Tibial nerve (tissue), 4 donors: ENCODE data around the gene RRM1.

Experiments used
- EP300 ChIP-seq, 2 donors: sonication (generic); formaldehyde crosslinking; IDR thresholded peaks; one replicate each; pipeline ENCODE4 v1.6.1; 2017; ENCODE audit warnings: antibody characterized with exemption in 2 of 2, mild to moderate bottlenecking in 1 of 2
- POLR2A ChIP-seq, 2 donors: fragments of 450-650 bp; IDR thresholded peaks; one replicate each; pipeline ENCODE4 v1.6.1; 2017; ENCODE audit warnings: antibody characterized with exemption in 2 of 2, mild to moderate bottlenecking in 2 of 2, moderate library complexity in 2 of 2
- TF ChIP-seq, protein P1 (sequence below), 5 experiments: fragments of 200-600 bp in 3 of 5; fragments of 450-650 bp in 2 of 5; sonication (generic) in 3 of 5; IDR thresholded peaks; one replicate each; pipeline ENCODE4 v1.5.1; 2016 to 2019; ENCODE audit warnings: antibody characterized with exemption in 5 of 5, mild to moderate bottlenecking in 3 of 5, moderate library complexity in 2 of 5

GRCh38 chr11:4115128-4115527 lies 20.5 kb downstream of the RRM1 start:
- TF ChIP-seq, protein P1, sequence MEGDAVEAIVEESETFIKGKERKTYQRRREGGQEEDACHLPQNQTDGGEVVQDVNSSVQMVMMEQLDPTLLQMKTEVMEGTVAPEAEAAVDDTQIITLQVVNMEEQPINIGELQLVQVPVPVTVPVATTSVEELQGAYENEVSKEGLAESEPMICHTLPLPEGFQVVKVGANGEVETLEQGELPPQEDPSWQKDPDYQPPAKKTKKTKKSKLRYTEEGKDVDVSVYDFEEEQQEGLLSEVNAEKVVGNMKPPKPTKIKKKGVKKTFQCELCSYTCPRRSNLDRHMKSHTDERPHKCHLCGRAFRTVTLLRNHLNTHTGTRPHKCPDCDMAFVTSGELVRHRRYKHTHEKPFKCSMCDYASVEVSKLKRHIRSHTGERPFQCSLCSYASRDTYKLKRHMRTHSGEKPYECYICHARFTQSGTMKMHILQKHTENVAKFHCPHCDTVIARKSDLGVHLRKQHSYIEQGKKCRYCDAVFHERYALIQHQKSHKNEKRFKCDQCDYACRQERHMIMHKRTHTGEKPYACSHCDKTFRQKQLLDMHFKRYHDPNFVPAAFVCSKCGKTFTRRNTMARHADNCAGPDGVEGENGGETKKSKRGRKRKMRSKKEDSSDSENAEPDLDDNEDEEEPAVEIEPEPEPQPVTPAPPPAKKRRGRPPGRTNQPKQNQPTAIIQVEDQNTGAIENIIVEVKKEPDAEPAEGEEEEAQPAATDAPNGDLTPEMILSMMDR (IDR thresholded peaks at IDR 0.05), result no peak
- TF ChIP-seq POLR2A (IDR thresholded peaks at IDR 0.05), result no peak
- TF ChIP-seq EP300 (IDR thresholded peaks at IDR 0.05), result no peak
